HG03521 (cell line): ENCODE results near the gene FOXN3.
A peak's percentile ranks its signal among the peaks of the same experiment; 100 is the strongest.

Experiments
- ATAC-seq: cut with Tn5 transposase; IDR thresholded peaks from one replicate; pipeline ENCODE4 v1.9.1; 2021; ENCODE audit warnings: mild to moderate bottlenecking, moderate library complexity; ENCODE audit not compliant: unreplicated experiment

The FOXN3 gene

DNA sequence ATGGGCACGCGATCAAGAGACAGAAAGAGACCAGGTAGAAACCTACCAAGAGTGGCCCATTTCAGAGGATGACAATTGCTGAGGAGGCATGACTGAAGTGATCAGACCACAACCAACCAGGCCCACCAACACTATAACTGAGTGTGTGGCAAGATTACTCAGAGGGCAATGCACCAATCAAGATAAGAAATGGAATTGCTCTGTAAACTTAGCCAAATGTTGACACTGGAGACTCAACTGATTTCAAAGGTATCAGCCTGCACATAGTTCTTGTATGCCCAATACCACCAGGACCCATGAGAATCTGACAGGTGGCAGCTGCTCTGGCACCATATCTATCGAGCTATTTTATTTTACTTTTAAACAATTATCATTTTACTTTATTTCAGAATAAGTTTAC, 128.9 kb downstream of the FOXN3 start:
- no peak for ATAC-seq

DNA sequence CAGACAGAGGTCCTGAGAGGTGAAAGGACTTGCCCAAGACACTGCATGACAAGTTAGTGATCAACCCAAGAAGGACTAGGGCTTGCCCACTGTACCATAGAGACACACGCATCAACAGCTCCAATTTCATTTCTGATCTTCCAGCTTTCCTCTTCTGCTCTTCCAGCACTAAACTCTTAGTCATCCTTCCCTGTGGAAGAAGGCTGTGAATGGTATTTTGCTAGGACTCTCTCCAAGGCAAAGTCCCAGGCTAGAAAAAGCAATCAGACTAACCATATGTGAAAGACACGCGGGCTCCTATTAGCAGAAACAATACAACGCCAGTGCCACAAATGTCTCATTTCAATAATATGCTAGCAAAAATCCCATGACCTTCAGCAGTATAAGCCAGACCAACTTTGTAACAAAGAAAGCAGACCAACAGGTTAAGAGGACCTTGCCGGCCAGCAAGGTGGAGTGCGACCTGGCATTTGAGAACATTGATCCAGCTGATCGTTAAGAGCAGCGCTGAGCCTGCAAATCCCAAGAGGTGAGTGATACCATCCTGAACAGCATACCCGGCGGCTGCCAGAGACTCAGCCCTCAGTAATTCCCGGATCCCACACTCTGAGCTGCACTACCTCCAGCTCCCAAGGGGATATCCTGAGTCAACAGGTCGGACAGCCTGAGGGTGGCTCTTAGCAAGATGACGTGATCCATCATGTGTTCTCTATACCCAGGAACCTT, 132.5 kb downstream of the FOXN3 start:
- ATAC-seq = no peak

DNA sequence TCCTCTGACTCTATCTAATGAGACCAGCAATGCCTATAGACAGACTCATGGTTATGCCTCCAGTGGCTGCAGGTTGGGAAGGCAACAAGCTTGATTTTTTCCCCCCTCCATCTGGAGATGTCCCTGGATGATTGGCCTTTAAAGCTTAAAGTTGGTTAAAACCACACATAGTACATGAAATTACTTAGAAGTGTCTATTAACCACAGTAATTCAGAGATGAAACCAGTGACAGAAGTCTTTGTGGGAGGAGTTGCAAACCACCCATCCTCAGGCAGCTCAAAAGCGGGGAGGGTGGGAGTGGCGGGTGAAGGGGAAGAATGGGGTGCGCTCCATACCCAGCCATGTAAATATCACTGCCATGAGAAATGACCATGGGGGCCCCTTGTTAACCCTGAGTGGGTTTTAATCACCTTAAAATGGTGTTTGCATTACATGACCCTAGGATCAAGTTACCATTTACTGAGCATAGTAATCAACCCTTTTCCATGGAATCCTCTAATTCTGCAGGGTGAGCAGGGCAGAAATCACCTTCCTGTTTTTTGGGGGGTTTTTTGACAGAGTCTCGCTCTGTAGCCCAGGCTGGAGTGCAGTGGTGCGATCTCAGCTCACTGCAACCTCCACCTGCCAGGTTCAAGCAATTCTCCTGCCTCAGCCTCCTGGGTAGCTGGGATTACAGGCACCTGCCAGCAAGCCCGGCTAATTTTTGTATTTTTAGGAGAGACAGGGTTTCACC, 133.5 kb downstream of the FOXN3 start:
- ATAC-seq = peak; percentile 86

DNA sequence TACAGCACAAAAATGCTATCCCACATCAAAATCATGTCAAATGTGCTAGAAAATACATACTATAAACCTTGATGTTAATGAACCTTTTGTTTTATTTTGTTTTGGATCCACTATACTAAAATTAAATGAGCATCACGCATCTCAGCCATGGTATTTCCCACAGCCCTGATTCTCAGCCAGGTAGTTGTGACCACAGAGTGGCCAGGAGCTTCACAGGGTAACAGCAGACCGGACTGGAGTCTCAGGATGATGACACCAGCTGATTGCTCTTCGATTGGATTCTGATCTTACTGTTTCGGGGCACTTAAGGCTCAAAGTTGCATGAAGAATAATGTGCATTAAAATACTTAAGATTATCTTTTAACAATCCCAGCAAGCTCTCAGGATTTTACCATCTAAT, 134.8 kb downstream of the FOXN3 start:
- no peak for ATAC-seq

DNA sequence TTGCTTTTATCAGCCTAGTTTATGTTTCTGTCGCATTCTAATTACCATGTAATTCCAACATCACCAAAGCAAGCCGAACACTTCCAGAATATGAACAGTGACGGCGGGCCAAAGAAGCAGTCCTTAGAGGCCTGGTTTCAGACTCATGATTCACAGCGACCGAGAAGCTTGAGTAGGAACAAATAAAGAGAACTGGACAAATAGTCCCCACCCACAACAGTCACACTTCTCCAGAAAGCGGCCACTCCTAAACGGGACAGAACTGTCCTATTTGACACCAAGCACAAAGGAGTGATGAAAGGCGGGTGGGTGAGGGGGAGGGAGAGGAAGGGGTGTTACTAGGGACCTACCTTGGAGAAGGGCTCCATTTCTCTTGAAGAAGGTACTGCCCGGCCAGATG, 136.4 kb downstream of the FOXN3 start:
- ATAC-seq = no peak

DNA sequence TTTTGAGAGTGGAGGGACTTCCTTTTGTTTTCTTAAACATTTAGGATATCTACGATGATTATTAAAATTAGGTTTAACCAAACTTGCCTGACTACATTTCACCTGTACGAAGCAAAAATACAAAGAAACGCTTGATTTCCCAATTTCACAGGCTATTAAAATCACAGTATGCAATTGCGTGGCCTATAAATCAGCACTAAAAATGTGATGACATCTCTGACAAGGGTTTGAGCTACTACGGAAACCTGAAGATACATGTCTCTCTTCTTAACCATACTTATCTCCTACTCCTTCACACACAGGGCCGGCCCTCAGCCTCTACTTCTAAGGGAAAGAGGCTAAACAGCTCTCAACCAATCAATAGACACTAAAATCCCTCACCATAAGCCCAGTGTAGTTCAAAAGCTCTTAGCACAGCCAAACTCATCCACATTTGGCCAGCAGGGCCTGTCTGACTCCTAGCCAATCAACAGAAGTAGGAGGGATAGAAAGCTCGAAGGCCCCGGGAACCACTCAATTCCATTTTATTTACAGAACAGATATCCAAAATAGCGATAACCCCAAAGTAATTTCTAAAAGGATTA, 137.3 kb downstream of the FOXN3 start:
- ATAC-seq = no peak

DNA sequence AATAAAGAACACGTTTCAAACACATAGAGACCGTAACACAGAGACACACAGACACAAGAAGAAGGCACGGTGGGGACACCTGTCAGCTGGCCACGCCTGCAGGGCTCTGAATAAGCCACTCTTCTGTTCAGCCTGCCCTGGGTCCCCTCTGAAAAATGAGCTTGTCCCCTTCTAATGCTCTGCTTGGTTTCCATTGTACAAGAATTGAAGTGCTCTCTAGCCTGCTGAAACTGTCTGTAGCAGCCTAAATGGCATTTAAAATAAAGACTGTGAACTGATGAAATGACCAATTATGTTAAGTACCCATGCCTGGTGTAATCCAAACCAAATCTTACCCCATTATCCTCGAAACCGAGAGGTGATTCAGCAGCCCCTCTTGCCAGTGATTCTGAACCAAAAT, 139.8 kb downstream of the FOXN3 start:
- no peak for ATAC-seq

DNA sequence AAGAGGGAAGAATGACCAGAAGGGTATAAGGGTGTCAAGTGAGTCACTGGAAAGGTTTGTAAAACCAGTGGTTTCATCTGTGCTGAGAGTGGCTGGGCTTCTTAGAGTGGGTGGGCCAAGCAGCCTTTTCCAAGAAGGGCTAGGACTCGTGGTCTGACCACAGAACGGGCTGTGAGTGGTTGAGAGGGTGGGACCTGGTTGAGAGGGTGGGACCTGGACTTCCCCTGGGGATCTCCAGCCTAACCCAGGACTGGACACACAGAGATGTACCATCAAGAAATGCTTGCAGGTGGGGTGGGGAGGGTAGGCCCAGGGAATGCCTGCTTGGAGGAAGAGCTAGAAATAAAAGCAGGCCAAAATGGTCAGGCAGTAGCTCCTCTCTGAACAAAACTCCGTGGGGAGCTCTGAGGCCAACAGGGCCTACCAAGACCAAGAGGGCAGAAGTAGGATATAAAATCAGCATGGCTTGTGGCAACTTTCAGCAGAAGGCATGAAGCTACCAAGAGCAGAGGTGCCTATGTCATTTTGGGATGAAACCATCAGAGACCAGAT, 140.5 kb downstream of the FOXN3 start:
- peak; percentile 69 for ATAC-seq

DNA sequence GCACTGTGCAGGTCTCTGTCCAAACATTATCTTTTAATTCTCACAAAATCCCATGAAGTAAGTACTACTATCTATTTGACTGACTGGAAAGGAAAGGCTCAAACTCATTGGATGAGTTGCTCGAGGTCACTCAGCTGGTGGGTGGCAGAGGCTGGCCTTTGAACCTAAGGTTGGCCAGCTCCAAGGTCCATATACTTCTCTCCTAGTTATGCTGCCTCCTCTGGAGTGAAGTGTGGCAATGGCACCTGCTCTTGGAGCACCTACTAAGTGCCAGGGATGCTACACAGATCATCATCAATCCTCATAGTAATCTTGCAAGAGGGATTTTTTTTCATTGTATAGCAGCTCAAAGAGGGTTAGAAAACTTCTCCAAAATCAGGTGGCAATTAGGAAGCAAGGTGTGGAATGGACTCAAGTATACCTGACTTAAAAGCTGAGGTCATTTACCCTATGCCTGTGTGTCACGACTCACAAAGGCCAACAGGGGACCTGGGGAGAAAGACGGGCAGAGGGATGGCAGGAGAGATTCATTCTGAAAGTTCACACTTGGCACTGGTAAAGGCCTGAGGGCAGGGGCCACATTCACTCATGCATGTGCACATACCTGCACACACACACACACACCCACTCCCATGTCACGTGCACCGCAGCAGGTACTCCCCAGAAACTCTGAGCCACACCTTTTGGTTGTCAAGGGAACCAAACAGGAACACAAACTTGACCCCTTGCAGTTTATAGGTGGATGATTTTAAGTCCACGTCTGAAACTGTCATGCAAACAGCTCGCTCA, 146.4 kb downstream of the FOXN3 start:
- peak; percentile 73 for ATAC-seq

DNA sequence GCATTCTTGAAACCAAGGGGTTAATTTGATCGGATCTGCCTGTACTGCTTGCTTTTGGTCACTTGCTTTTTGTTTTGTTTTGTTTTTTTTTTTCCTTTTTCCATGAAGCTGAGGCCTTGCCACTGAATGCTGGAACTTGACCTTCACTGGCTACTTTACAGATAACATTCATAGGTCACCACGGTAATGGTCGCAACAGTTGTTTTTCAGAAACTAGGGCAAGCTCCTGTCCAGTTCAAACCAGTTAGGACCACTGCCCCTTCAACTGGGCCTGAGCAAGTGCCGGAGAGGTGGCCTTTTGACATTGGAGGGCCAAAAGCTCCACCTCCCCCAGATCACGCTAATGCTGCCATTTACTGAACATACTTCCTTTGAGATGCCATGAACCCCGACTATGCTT, 147.6 kb downstream of the FOXN3 start:
- no peak for ATAC-seq

DNA sequence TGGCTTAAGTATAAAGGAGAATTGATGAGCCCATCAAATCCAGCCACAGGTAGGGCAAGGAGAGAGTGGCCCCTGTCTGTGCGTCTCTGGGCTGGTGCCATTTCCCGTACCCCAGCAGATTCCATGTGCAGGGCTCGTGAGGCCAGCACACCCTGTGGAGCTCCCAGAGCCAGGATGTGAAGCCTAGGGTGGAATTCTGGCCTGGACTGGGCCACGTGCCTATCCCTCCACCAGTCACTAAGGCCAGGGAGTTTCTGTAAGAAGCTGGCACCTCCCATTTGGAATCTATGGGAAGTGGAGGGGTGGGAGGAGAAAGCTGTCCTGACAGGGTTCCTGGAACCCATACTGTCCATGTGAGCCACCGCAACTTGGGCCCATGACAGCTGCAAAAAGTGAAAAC, 148.5 kb downstream of the FOXN3 start:
- no peak for ATAC-seq

DNA sequence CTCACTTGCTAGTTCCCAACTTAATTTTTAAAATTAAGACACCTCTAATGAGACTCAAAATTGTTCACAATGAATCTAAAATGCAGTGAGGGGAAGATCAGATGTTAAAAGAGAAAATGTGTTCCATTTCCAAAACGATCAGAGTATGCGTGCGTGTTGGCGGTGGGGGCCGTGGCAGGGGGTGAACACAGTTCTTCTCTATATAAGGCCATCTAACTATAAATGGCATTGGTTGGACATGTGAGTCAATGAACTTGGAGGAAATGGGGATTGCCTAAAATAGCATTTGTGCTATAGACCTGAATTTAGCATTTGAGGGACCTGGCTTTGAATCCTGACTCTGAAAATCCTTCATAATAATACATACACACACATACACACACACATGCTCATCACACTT, 149.4 kb downstream of the FOXN3 start:
- ATAC-seq = no peak

DNA sequence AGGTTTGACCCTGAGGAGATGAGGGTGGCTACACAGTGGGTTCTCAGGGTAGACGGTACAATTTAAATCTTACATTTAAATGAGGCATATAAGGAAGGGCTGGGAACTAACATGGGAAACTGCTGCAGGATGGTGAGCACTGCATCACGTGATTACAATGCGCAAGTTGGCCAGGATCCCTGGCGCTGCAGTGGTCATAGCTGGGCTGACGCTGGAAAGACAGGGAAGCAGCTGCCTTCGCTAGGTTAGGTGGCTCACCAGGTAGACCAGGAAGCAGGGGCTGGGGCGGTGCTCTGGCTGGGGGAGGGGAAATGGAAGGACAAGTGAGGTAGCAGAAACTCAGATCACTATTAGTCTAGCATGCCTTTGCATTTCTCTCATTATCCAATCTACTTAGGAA, 149.9 kb downstream of the FOXN3 start:
- no peak for ATAC-seq

DNA sequence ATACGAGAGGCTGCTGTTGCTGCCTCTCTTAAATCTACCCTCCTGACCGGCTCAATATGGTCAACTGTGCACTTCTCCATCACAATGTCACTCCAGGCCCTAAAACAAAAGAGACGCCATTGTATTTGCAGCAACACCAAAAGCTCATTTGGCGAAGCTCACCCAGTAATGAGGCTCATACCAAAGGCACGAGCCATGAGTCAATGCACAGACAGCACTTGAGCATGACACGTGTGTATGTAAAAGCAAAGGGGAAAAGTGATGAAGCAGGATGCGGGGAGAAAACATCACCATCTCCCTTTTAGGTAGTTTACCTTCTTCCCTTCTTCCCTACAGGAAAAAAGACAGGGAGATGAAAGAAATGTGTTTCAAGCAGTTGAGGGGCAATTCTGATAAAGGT, 150.3 kb downstream of the FOXN3 start:
- ATAC-seq = no peak

DNA sequence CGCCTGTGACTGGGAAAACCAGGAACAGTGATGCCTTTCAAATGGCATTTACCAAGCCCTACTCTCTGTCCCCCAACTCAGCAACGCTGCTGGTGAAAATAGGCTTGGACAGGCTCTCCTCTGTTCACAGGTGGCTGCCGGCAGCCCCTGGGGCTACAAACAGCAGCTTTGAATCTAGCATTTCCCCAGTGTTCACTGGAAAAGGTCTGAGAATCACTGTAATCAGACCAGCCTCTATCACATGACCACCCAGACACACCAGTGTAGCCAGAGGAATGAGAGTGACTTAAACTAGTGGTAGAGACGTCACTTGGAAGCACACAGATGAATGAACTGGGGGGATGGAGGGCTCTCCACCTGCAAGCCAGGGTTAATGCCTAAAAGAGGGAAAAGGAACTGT, 151.8 kb downstream of the FOXN3 start:
- no peak for ATAC-seq

DNA sequence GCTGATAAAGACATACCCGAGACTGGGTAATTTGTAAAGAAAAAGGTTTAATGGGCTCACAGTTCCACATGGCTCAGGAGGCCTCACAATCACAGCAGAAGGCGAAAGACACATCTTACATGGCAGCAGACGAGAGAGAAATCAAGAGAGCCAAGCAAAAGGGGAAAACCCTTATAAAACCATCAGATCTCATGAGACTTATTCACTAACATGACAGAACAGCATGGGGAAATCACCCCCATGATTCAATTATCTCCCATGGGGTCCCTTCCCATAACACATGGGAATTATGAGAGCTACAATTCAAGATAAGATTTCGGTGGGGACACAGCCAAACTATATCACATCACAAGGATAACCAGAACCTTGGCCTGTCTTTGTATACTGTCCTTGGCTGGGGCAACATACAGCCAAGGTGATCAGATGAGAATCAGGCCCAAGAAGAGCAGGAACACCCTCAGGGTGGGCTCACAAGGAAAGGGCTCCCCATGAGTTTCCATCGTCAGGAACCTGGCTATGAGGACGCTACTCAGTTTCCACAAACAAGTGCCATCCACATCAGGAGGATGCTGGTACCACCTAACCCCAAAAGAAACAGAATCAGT, 152.7 kb downstream of the FOXN3 start:
- ATAC-seq = no peak

DNA sequence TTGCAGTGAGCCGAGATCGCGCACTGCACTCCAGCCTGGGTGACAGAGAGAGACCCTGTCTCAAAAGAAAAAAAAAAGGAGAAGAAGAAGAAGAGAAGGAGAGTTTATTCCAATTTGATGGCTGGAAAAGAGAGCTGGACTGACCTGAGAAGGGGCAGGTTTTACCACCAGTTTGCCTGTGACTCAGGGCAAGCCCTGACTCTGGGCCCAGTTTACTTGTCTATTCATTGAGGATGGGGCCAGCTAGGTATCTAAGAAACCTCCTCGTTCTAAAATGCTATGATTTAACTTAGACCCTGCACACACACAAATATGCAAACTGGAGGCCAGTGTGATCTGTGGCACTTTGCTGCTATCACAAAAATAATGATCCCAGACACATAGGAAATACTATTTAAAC, 155.0 kb downstream of the FOXN3 start:
- ATAC-seq = no peak

DNA sequence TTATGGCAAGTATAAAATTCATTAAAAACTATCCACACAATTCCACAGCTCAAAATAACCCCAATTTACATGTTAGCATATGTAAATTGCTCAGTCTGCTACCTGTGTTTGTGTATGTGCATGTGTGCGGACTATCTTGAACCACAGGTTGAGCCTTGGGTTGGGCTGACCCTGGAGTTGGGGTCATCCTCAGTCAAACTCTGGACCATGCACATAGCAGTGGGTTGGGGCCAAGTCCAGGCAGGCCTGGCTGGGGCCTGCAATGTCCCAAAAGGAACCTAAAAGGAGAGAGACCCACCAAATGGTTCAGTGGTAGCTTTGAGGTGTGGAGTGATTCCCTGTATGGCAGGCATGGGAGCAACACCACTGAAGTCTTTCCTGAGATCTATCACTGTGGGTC, 156.1 kb downstream of the FOXN3 start:
- ATAC-seq = no peak

DNA sequence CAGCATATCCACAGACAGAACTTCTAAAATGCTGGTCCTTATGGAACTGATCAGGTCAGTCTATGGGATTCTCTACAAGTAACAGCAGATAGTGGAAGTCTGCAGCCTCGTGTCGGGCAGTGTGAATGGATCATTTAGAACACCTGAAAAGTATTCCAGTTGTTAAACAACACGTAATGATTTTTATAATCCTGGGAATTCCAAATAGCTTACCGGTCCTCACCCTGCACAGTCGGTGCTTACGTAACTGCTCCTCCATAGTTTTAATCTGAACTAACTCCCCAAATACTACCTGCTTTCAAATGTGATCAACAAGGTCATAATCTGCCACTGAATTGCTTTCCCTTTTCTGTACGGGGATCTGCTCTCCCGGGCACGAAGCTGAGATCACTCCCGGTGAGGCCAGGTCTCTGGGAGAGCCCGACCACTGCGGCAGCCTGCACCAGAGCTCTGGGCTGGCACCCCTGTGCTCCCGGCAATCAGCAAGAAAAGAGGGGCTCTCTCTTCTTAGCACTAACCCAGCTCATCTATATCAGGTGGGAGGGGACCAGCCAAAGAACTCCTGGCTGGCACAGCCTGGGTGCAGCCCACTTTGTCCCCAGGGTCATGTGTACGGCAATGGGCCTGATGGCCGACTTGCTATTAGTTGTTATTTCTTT, 157.0 kb downstream of the FOXN3 start:
- ATAC-seq = no peak

DNA sequence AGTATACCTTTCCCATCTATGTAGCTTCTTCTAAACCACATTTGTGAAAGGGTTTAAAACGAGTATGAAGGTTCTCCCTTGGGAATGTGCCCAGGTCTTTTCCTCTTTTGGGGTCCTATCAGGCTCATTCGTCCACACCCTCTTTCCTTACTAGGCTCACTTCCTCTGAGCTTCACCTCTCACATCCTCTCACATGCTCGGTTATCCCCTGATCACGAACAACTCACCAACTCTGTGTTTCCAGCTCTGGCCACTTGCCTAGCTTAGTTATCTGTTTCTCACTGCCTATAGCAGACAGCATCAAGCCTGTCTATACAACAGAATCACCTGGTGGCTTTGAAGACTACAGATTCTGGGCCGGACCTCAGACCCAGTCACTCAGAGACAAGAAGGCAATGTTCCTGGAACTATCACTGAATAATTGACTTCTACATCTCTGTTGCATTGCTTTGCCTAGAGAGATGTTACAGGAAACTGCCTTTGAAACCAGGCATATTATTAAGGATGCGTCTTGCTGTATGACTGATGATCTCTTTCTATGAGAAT, 158.2 kb downstream of the FOXN3 start:
- no peak for ATAC-seq
